ENCODE results near the gene ZNF549. TPM values are rescaled to one million over a fixed set of nuclear protein-coding genes. Genes with fewer than 3 reads are reported as not detected.

The ZNF549 gene
- total RNA-seq, 6 experiments from 2014 or later = 3.0 to 4.0 (median 3.7) TPM

DNA sequence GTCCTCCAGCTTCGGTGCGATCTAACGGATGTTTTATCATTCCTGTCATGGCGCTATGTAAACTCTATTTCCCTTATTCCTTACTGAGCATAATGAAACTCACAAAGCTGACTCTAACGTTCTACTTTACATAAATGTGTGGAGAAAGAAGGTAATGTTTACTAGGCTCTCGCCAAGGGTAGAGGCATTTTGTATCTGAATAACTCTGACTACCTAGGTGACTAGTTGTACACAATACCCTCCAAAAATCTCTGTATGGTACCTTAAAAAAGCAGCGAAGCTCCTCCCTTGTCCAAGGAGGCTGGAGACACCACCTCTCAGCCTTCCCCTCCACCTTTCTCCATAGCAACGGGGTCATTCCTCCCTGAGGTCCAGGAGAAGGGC is 72.2 kb downstream of the ZNF549 start:
- TF ChIP-seq, protein P1, sequence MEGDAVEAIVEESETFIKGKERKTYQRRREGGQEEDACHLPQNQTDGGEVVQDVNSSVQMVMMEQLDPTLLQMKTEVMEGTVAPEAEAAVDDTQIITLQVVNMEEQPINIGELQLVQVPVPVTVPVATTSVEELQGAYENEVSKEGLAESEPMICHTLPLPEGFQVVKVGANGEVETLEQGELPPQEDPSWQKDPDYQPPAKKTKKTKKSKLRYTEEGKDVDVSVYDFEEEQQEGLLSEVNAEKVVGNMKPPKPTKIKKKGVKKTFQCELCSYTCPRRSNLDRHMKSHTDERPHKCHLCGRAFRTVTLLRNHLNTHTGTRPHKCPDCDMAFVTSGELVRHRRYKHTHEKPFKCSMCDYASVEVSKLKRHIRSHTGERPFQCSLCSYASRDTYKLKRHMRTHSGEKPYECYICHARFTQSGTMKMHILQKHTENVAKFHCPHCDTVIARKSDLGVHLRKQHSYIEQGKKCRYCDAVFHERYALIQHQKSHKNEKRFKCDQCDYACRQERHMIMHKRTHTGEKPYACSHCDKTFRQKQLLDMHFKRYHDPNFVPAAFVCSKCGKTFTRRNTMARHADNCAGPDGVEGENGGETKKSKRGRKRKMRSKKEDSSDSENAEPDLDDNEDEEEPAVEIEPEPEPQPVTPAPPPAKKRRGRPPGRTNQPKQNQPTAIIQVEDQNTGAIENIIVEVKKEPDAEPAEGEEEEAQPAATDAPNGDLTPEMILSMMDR (IDR thresholded peaks at IDR 0.05) = no peak
- Mint-ChIP-seq H3K9me3 (no peaks in the 10 kb centered on the region; the same call in 1 of the 2 replicates), H3K4me3 (peak overlapping the region; percentile 83), H3K36me3 (ENCODE audit: low read depth) (peaks cover 35% of the 10 kb centered on the region), H3K27ac (peak overlapping the region; percentile 9; the same call in 1 of the 2 replicates), H3K4me1 (ENCODE audit: low read depth) (peaks cover 14% of the 10 kb centered on the region), H3K27me3 (ENCODE audit: insufficient read depth) (no peaks in the 10 kb centered on the region)
- DNase-seq = no peak

DNA sequence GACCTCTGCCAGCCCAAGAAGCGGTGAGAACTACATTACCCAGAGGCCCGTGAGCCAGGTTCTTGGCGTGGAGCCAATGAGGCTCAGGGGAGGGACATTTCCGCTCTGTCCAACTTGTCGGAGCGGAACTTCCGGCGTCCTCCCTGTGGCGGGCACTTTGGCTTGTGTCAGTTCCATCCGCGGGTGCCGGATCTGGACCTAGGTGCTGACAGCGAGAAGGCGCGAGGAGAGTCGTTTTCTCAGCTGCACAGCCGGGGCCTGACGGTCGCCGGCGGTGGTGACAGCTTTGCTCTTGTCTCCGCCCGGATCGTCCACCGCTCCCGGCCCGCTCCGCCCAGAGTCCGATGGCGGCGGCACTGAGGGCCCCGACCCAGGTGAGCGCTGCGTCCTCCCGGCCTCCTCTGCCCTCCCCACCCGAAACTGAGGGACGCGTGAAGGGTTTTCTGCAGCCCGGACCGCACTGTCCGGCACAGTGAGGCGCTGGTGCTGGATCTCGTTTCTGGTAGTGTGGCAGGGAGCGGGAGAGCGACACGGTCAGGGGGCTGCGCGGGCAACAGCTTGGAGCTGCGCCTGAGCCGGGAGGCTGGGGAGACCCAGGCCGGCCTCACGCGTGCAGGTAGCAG is 72.7 kb downstream of the ZNF549 start, which contains the start of gene ZNF530:
ZNF530 (plus strand) TSS at position 125 of the 623 bp plus-strand sequence. CDS start 4,461 bp downstream, outside the sequence.
- H3K4me1 Mint-ChIP-seq (ENCODE audit: low read depth) = peaks cover 14% of the 10 kb centered on the region
- peak within 1 kb of the TSS; percentile 9; the same call in 1 of the 2 replicates for H3K27ac Mint-ChIP-seq
- DNase-seq = peak; percentile 89
- peaks cover 40% of the 10 kb centered on the region for H3K36me3 Mint-ChIP-seq (ENCODE audit: low read depth)
- H3K4me3 Mint-ChIP-seq = peak within 1 kb of the TSS; percentile 83
- peaks cover 4% of the 10 kb centered on the region; the same call in 1 of the 2 replicates for H3K9me3 Mint-ChIP-seq
- no peaks in the 10 kb centered on the region for H3K27me3 Mint-ChIP-seq (ENCODE audit: insufficient read depth)
- TF ChIP-seq, protein P1 (IDR thresholded peaks at IDR 0.05) = no peak

DNA sequence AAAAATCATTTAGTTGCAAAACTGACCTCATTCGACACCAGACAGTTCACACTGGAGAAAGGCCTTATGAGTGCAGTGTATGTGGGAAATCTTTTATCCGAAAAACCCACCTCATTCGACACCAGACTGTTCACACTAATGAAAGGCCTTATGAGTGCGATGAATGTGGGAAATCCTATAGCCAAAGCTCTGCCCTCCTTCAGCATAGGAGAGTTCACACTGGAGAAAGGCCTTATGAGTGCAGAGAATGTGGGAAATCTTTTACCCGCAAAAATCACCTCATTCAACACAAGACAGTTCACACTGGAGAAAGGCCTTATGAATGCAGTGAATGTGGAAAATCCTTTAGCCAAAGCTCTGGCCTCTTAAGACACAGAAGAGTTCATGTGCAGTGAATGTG is 79.8 kb downstream of the ZNF549 start:
- H3K9me3 Mint-ChIP-seq = peaks cover 26% of the 10 kb centered on the region
- H3K36me3 Mint-ChIP-seq (ENCODE audit: low read depth) = peaks cover 80% of the 10 kb centered on the region

More for the DNA sequence above, 79.8 kb downstream of the ZNF549 start:
- Mint-ChIP-seq H3K4me3 (no peak overlapping the region), H3K4me1 (ENCODE audit: low read depth) (no peaks in the 10 kb centered on the region), H3K27ac (no peak overlapping the region), H3K27me3 (ENCODE audit: insufficient read depth) (no peaks in the 10 kb centered on the region)
- TF ChIP-seq, protein P1 (IDR thresholded peaks at IDR 0.05) = no peak
- DNase-seq = no peak

Other genes with a start within 250 kb of the ZNF549 start
- gene ZNF460, start 246.9 kb upstream of the ZNF549 start, total RNA-seq (2021; fragmentation: NEBNext Ultra II Directional; extraction: Animal tissue kit (Norgen Biotek cat#: 25700)) = 10 to 100 TPM; 17.3 to 39.5 (median 22.2) TPM
- gene ZNF543, start 206.9 kb upstream of the ZNF549 start, total RNA-seq (2021; fragmentation: NEBNext Ultra II Directional; extraction: Animal tissue kit (Norgen Biotek cat#: 25700)) = 1 to 10 TPM; 4.6 to 5.2 (median 4.8) TPM
- 1 to 10 TPM; 7.1 to 8.1 (median 7.7) TPM for gene ZNF304, start 176.1 kb upstream of the ZNF549 start, total RNA-seq (2021; fragmentation: NEBNext Ultra II Directional; extraction: Animal tissue kit (Norgen Biotek cat#: 25700))
- 1 to 10 TPM; 7.3 to 8.5 (median 8.2) TPM for gene TRAPPC2B, start 163.8 kb upstream of the ZNF549 start, total RNA-seq (2021; fragmentation: NEBNext Ultra II Directional; extraction: Animal tissue kit (Norgen Biotek cat#: 25700))
- gene ZNF547, start 163.8 kb upstream of the ZNF549 start, total RNA-seq (2021; fragmentation: NEBNext Ultra II Directional; extraction: Animal tissue kit (Norgen Biotek cat#: 25700)) = 1 to 10 TPM; 1.5 to 2.9 (median 1.7) TPM
- gene ZNF548, start 137.5 kb upstream of the ZNF549 start, total RNA-seq (2021; fragmentation: NEBNext Ultra II Directional; extraction: Animal tissue kit (Norgen Biotek cat#: 25700)) = 10 to 100 TPM in 1 of 6 experiments, 1 to 10 TPM in 5; 8.0 to 10.4 (median 9.2) TPM
- gene ZNF17, start 116.2 kb upstream of the ZNF549 start, total RNA-seq (2021; fragmentation: NEBNext Ultra II Directional; extraction: Animal tissue kit (Norgen Biotek cat#: 25700)) = 1 to 10 TPM; 6.4 to 8.1 (median 7.0) TPM
- 1 to 10 TPM; 4.8 to 8.0 (median 6.6) TPM for gene ZNF749, start 92.0 kb upstream of the ZNF549 start, total RNA-seq (2021; fragmentation: NEBNext Ultra II Directional; extraction: Animal tissue kit (Norgen Biotek cat#: 25700))
- under 1 TPM; 0.12 to 0.46 (median 0.17) TPM for gene VN1R1, start 70.2 kb upstream of the ZNF549 start, total RNA-seq (2021; fragmentation: NEBNext Ultra II Directional; extraction: Animal tissue kit (Norgen Biotek cat#: 25700))
- 1 to 10 TPM; 2.3 to 5.9 (median 4.7) TPM for gene ZNF772, start 49.8 kb upstream of the ZNF549 start, total RNA-seq (2021; fragmentation: NEBNext Ultra II Directional; extraction: Animal tissue kit (Norgen Biotek cat#: 25700))
- 10 to 100 TPM in 2 of 6 experiments, 1 to 10 TPM in 4; 6.3 to 10.6 (median 7.3) TPM for gene ZNF419, start 39.6 kb upstream of the ZNF549 start, total RNA-seq (2021; fragmentation: NEBNext Ultra II Directional; extraction: Animal tissue kit (Norgen Biotek cat#: 25700))
- 1 to 10 TPM; 5.7 to 8.0 (median 6.8) TPM for gene ZNF773, start 27.4 kb upstream of the ZNF549 start, total RNA-seq (2021; fragmentation: NEBNext Ultra II Directional; extraction: Animal tissue kit (Norgen Biotek cat#: 25700))
- gene ZNF550, start 32.5 kb downstream of the ZNF549 start, total RNA-seq (2021; fragmentation: NEBNext Ultra II Directional; extraction: Animal tissue kit (Norgen Biotek cat#: 25700)) = 1 to 10 TPM; 4.8 to 8.5 (median 5.6) TPM
- gene ZNF416, start 51.6 kb downstream of the ZNF549 start, total RNA-seq (2021; fragmentation: NEBNext Ultra II Directional; extraction: Animal tissue kit (Norgen Biotek cat#: 25700)) = 1 to 10 TPM; 3.8 to 5.4 (median 5.0) TPM
- 1 to 10 TPM in 3 of 6 experiments, under 1 TPM in 3; 0.80 to 3.0 (median 1.3) TPM for gene ZIK1, start 56.8 kb downstream of the ZNF549 start, total RNA-seq (2021; fragmentation: NEBNext Ultra II Directional; extraction: Animal tissue kit (Norgen Biotek cat#: 25700))
- 1 to 10 TPM; 2.3 to 4.5 (median 3.6) TPM for gene ZNF530, start 72.5 kb downstream of the ZNF549 start, total RNA-seq (2021; fragmentation: NEBNext Ultra II Directional; extraction: Animal tissue kit (Norgen Biotek cat#: 25700))
- 10 to 100 TPM; 13.5 to 14.6 (median 14.3) TPM for gene ZNF134, start 86.9 kb downstream of the ZNF549 start, total RNA-seq (2021; fragmentation: NEBNext Ultra II Directional; extraction: Animal tissue kit (Norgen Biotek cat#: 25700))
- 1 to 10 TPM; 5.8 to 8.1 (median 6.7) TPM for gene ZNF211, start 105.8 kb downstream of the ZNF549 start, total RNA-seq (2021; fragmentation: NEBNext Ultra II Directional; extraction: Animal tissue kit (Norgen Biotek cat#: 25700))
- not detected for gene ZSCAN4, start 141.6 kb downstream of the ZNF549 start, total RNA-seq (2021; fragmentation: NEBNext Ultra II Directional; extraction: Animal tissue kit (Norgen Biotek cat#: 25700))
- gene ZNF551, start 154.6 kb downstream of the ZNF549 start, total RNA-seq (2021; fragmentation: NEBNext Ultra II Directional; extraction: Animal tissue kit (Norgen Biotek cat#: 25700)) = 1 to 10 TPM; 3.3 to 4.6 (median 4.4) TPM
- under 1 TPM in 4 of 6 experiments, not detected in 2; 0.11 to 0.20 (median 0.16) TPM for gene ZNF154, start 181.8 kb downstream of the ZNF549 start, total RNA-seq (2021; fragmentation: NEBNext Ultra II Directional; extraction: Animal tissue kit (Norgen Biotek cat#: 25700))
- 1 to 10 TPM; 2.8 to 4.2 (median 3.7) TPM for gene ZNF671, start 200.3 kb downstream of the ZNF549 start, total RNA-seq (2021; fragmentation: NEBNext Ultra II Directional; extraction: Animal tissue kit (Norgen Biotek cat#: 25700))
- gene ZNF776, start 219.5 kb downstream of the ZNF549 start, total RNA-seq (2021; fragmentation: NEBNext Ultra II Directional; extraction: Animal tissue kit (Norgen Biotek cat#: 25700)) = 1 to 10 TPM; 5.4 to 9.3 (median 7.0) TPM
- 1 to 10 TPM; 6.4 to 8.8 (median 6.9) TPM for gene ZNF586, start 242.3 kb downstream of the ZNF549 start, total RNA-seq (2021; fragmentation: NEBNext Ultra II Directional; extraction: Animal tissue kit (Norgen Biotek cat#: 25700))

Measured in HFFc6 (cell line).